Measurements from ENCODE around the gene RAB6B. TPM values are rescaled to one million over a fixed set of nuclear protein-coding genes. Genes with fewer than 3 reads are reported as not detected.

The RAB6B gene
- total RNA-seq, 2 donors from 2014 or later, result 0.21 to 0.81 TPM

DNA sequence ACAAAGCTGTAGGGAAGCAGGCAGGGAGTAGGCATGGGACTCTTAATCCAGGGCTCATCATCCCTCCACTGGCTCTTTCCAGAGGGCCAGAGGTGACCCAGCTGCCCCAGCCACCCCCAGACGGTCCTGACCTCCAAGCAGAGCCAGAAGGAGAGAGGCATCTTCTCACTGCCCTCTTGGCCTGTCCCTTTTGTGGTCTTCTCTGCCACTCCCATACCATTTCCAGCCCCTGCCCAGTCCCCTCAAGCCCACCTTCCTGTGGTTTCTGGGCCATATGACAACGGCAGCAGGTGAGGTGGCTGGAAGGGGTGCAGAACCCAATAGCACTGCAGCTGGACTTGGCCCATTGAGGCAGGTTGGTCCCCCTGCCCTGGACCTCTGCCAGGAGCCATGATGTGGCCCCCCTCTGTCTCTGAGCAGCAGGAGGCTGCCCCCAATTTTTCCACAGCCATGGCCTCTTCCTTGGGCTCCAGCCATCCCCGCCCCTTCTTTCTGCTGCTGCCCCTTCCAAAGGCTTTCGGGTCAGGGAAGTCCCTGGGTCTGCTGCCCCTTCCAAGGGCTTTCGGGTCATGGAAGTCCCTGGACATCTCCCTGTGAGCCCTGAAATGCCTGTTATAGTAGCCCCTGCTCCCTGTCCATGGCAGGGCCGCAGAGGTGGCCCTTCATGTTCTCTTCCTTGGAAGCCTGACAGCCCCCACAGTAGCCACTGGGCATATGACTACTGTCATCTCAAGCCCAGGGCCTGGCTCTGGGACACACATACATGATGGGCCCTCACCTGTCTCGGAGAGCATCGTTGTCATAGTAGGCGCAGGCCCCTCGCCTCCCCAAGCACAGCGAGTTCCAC is 39.5 kb upstream of the RAB6B start:
- H3K36me3 Mint-ChIP-seq, result no peaks in the 10 kb centered on the region
- no peaks in the 10 kb centered on the region for H3K27me3 Mint-ChIP-seq
- H3K4me3 Mint-ChIP-seq, result no peak overlapping the region
- ATAC-seq (peak in 1 of 2 donors; percentile 2), DNase-seq (ENCODE audit: low spot score) (no peak)
- no peaks in the 10 kb centered on the region for H3K4me1 Mint-ChIP-seq (ENCODE audit: low read depth in 2 of 2)
- H3K27ac Mint-ChIP-seq, result no peak overlapping the region
- no peaks in the 10 kb centered on the region for H3K9me3 Mint-ChIP-seq

DNA sequence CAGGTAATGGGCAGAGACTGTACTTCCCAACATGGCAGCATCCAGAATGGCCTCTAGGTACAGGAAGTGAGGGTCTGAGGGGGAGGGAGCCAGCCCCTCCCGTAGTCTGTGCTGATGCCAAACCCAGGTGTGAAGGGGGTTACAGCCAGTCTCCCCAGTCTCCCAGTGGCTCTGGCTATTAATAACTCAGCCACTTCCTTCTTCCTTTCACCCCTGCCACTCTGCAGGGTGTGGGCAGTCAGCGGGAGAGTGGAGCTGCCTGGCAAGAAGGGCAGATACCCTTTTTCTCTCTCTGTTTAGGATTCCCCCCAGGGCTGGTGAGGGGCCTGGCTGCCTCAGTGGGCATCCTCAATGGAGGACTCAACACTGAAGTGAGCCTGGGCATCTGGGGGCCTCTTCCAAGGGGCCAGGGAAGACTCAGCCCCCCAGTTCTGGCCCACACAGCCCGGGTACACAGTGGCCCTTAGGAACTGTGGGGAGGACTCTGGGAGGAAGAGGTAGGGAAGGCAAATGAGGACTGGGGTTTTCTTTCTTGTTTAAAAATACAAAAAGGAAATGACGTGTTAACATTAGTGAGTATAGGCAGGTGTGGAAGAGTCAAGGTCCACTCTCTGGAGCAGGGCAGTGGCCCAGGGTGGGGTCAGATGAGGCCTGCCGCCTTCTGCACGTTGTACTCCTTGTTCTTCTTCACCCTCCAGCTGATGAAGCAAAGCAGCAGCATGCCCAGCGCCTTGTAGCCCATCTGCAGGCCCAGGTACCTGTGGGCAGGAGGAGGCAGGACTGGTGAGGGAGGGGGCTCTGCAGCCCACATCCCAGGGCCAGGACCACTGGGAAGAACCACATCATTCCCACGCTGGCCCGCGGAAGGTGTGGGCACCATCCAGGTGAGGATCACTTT is 38.6 kb upstream of the RAB6B start:
- Mint-ChIP-seq H3K9me3 (no peaks in the 10 kb centered on the region), H3K27me3 (no peaks in the 10 kb centered on the region), H3K36me3 (no peaks in the 10 kb centered on the region), H3K27ac (no peak overlapping the region), H3K4me3 (no peak overlapping the region), H3K4me1 (ENCODE audit: low read depth in 2 of 2) (no peaks in the 10 kb centered on the region)
- no peak for DNase-seq (ENCODE audit: low spot score)
- peak in 1 of 2 donors; percentile 5 for ATAC-seq

DNA sequence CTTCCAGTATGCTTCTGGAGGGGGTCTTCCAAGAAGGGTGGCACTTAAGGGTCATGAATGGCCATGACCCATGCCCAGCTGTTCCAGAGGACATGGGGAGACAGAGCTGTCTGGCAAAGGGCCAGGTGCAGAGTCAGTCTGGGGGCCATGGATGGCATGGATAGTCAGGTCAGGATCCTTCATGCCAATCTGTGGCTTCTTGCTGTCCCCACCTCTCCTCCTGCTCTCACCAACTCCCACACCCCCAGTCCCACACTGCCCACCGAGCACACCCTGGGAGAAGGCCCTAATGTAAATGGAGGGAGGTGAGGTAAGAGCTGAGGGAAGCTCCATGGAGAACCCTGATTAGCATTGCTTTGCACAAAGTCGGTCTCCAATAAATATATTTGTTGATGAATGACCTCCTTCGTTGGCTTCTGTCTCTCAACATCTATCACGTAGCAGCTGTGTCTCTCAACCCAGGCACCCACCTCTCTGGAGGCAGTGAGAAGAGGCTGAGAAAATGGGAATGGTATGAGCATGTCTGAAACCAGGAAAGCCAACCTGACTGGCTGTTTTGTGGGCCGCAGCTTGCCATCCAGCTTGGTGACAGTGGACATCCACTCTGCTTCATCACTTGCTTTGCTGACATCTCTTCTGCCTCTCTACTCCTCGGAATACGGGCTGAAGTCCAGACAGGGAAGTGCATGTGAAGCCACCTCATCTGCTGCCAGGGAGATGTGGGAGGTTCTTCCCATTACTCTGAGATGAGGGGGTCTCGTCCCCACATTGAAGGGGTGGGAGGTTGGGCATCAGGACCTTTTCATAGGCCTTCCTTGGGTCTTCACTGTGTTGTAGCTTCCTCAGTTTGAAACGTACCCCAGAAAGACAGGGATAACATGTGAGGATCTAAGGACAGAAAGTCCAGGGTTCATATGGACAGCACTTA is 37.7 kb upstream of the RAB6B start:
- H3K27me3 Mint-ChIP-seq, result peaks cover 0 to 3% of the 10 kb centered on the region in 2 donors
- ATAC-seq (no peak), DNase-seq (ENCODE audit: low spot score) (no peak)
- H3K4me3 Mint-ChIP-seq, result no peak overlapping the region
- H3K27ac Mint-ChIP-seq, result no peak overlapping the region
- no peaks in the 10 kb centered on the region for H3K9me3 Mint-ChIP-seq
- H3K4me1 Mint-ChIP-seq (ENCODE audit: low read depth in 2 of 2), result peaks cover 0 to 3% of the 10 kb centered on the region in 2 donors
- H3K36me3 Mint-ChIP-seq, result no peaks in the 10 kb centered on the region

DNA sequence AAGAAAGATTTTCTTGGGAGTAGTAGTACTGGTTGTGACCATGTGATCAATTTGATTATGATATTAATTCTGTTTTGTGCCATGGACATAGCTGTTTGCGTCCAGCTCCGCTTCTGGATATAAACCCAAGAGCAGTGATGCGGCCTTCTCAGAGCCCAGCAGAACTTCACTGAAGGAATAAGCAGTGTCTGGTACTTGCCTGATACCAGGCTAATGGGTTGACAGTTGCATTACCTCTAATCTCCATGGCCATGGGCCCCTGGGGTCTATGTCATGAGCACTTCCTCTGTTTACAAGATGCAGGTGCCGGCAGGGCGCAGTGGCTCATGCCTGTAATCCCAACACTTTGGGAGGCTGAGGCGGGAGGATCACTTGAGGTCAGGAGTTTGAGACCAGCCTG is 36.3 kb upstream of the RAB6B start:
- Mint-ChIP-seq H3K27ac (no peak overlapping the region), H3K4me3 (no peak overlapping the region), H3K27me3 (peaks cover 7 to 8% of the 10 kb centered on the region in 2 donors), H3K4me1 (ENCODE audit: low read depth in 2 of 2) (peaks cover 6 to 9% of the 10 kb centered on the region in 2 donors), H3K9me3 (no peaks in the 10 kb centered on the region), H3K36me3 (no peaks in the 10 kb centered on the region)
- DNase-seq (ENCODE audit: low spot score), result no peak
- ATAC-seq, result no peak

GRCh38 chr3:133931084-133931483 is 35.4 kb upstream of the RAB6B start:
- Mint-ChIP-seq H3K4me3 (no peak overlapping the region), H3K36me3 (no peaks in the 10 kb centered on the region), H3K27me3 (peaks cover 7 to 14% of the 10 kb centered on the region in 2 donors), H3K27ac (no peak overlapping the region), H3K9me3 (no peaks in the 10 kb centered on the region), H3K4me1 (ENCODE audit: low read depth in 2 of 2) (peaks cover 6 to 9% of the 10 kb centered on the region in 2 donors)
- DNase-seq (ENCODE audit: low spot score), result no peak
- no peak for ATAC-seq

- H3K9me3 Mint-ChIP-seq, result no peaks in the 10 kb centered on the region
- no peaks in the 10 kb centered on the region for H3K36me3 Mint-ChIP-seq
- no peak overlapping the region for H3K4me3 Mint-ChIP-seq
- H3K27me3 Mint-ChIP-seq, result peaks cover 7 to 17% of the 10 kb centered on the region in 2 donors
- DNase-seq (ENCODE audit: low spot score) (no peak), ATAC-seq (no peak)
- peaks cover 6 to 9% of the 10 kb centered on the region in 2 donors for H3K4me1 Mint-ChIP-seq (ENCODE audit: low read depth in 2 of 2)
- no peak overlapping the region for H3K27ac Mint-ChIP-seq
These were observed 34.8 kb upstream of the RAB6B start for GRCh38 chr3:133930341-133930933.

DNA sequence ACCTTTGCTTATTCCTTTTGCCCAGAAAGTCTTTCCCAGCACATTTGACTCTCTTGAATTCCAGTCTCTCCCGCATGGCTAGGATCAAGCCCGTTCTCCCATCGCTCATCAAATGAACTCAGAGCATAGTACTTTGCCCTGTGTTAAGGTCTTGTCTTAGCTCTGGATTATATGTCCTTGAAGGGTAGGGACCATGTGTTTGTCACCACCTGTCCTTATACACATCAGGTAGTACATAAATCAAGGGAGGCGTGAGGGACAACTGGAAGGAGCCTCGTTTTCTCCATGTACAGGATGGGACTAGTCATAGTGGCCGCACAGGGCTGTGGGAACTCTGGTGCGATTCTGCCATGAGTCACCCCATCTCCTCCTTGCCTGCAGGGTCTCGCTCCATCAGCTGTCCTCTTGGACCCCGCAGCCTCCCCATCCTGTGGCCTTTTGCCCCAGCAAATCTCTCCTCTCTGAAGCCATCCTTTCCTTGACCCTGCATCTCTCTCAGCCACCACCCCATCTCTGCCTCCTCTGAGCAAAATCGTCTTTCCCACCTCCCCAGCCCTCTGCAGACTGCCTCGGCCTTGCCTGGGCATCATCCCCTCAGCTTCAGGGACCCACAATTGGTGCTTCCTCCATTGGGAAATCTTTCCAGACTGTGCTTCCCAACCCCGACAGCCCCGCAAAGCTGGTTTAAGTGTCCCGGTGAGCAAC is 33.4 kb upstream of the RAB6B start:
- DNase-seq (ENCODE audit: low spot score) (no peak), ATAC-seq (no peak)
- Mint-ChIP-seq H3K27me3 (peaks cover 7 to 18% of the 10 kb centered on the region in 2 donors), H3K36me3 (no peaks in the 10 kb centered on the region), H3K4me3 (no peak overlapping the region), H3K4me1 (ENCODE audit: low read depth in 2 of 2) (peaks cover 6 to 9% of the 10 kb centered on the region in 2 donors), H3K27ac (no peak overlapping the region), H3K9me3 (no peaks in the 10 kb centered on the region)

DNA sequence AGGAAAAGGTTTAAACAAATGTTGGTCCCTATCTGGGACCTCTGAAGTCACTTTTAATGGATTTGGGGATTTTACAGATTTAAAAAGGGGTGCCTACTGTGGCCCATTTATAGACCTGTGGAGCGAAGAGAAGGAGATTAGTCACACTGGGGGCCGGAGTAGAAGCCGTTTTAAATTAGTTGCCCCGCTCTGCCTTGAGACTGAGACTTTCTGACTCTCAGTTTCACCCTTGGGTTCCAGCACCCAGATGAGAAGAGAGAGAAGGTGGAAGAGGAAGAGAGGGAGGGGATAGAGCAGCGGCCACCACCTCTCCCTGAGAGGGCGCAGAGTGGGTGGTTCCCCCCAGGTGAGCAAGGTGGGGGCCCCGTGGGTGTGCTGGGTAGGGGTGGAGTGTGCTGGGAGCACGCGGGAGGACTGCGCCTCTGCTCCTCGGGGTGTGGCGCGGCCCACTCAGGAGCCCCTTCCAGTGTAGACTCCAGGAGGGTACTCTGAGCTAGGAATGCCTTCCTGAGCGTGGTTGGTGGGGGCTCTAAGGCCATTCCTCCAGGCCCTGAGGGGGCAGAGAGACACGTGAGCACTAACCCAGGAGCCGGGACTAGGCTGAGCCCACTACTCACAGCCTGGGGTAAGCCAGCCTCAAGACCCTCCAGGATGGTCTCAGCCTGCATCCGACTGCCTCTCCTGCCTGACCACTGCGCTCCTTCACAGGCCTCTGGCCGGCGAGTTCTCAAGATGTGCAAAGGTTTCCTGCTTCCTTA is 32.6 kb upstream of the RAB6B start:
- no peak for DNase-seq (ENCODE audit: low spot score)
- Mint-ChIP-seq H3K4me1 (ENCODE audit: low read depth in 2 of 2) (peaks cover 6 to 9% of the 10 kb centered on the region in 2 donors), H3K27me3 (peaks cover 7 to 19% of the 10 kb centered on the region in 2 donors), H3K27ac (no peak overlapping the region), H3K4me3 (peak overlapping the region; percentile 30), H3K9me3 (no peaks in the 10 kb centered on the region), H3K36me3 (no peaks in the 10 kb centered on the region)
- ATAC-seq, result no peak

- H3K27ac Mint-ChIP-seq, result no peak overlapping the region
- H3K27me3 Mint-ChIP-seq, result peaks cover 9 to 20% of the 10 kb centered on the region in 2 donors
- DNase-seq (ENCODE audit: low spot score) (peak; percentile 86), ATAC-seq (peak; percentile 88 to 93)
- peak overlapping the region; percentile 56 for H3K4me3 Mint-ChIP-seq
- peaks cover 6 to 9% of the 10 kb centered on the region in 2 donors for H3K4me1 Mint-ChIP-seq (ENCODE audit: low read depth in 2 of 2)
- H3K9me3 Mint-ChIP-seq, result no peaks in the 10 kb centered on the region
- no peaks in the 10 kb centered on the region for H3K36me3 Mint-ChIP-seq
These were observed 31.9 kb upstream of the RAB6B start for GRCh38 chr3:133927540-133928066.

GRCh38 chr3:133926736-133927539 is 31.3 kb upstream of the RAB6B start:
- no peaks in the 10 kb centered on the region for H3K36me3 Mint-ChIP-seq
- no peak for DNase-seq (ENCODE audit: low spot score)
- H3K9me3 Mint-ChIP-seq, result no peaks in the 10 kb centered on the region
- peaks cover 14 to 23% of the 10 kb centered on the region in 2 donors for H3K27me3 Mint-ChIP-seq
- no peak for ATAC-seq
- no peak overlapping the region for H3K27ac Mint-ChIP-seq
- H3K4me1 Mint-ChIP-seq (ENCODE audit: low read depth in 2 of 2), result peaks cover 6 to 9% of the 10 kb centered on the region in 2 donors
- peak overlapping the region; percentile 56 for H3K4me3 Mint-ChIP-seq
